Stromal cell of bone marrow (primary cell): ENCODE results near the gene SLC2A9.
A peak's percentile ranks its signal among the peaks of the same experiment; 100 is the strongest.
"Not testable (repeated sequence)": the region's sequence is repeated elsewhere in the genome, so short reads cannot be mapped to it uniquely, and the experiment has no call there.

Experiments used
- DNase-seq: peaks from one replicate; pipeline ENCODE4 v3.0.0-alpha.2; 2012; ENCODE audit warnings: low read depth

SLC2A9 gene

DNA sequence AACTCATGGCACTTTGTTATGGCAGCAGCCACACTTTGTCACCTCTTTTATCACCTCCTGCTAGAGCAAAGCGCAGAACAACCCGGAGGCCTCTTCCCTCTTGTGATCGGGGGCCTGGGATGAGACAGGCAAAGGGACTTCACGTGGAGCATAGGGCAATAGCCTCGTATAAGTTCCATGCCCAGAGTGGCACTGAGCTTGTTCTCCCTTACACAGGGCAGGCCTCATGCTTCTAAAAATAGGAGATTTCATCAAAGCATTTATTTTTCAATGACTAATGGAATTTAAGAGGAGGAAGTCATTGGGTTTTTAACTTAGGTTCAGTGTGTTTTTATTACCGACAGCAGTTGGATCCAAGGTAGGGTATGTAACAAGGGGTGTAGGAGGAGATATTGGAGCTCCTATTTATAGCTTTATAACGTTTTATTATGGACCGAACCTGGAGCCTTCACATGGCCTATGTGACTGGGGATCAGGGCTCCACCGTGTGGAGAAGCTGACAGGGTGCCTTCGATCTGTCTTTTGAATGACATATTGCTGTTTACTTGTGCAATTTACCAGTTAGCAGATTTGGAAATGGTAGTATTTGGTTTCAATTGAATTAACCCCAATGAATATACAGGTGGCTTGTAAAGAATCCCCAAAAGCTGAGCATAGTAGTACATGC lies 93.8 kb downstream of the SLC2A9 start:
- DNase-seq: no peak

GRCh38 chr4:9926586-9926985 lies 94.7 kb downstream of the SLC2A9 start:
- no peak for DNase-seq

DNA sequence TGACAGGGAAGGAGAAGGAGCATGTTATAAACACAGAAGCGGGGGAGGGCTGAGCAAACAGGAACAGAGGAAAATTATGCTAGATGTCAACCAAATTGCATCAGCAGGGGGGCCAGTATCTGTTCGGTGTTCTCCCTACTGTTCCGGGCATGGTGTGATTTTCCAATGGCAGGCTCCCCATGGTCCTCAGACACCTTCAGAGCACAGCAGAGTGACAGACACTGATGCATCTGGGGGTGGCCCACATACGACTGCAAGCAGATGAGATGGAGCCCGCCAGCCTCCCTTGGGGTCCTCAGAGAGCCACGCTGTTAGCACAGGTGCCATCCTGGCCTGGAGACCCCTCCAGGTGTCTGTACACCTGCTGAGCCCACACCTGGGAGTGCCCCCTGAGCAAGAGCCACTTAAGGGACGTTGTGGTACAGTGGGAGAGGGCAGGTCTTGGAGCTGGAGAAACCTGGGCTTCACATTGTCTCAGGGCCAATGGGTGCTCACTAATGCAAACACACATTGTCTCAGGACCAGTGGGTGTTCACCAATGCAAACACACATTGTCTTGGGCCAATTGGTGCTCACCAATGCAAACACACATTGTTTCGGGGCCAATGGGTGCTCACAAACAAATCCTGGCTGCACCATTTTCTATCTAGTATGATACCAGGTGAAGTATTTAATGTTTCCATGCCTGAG lies 95.4 kb downstream of the SLC2A9 start:
- no peak for DNase-seq

- no peak for DNase-seq
These were observed 96.5 kb downstream of the SLC2A9 start for GRCh38 chr4:9924750-9925149.

GRCh38 chr4:9923195-9923812 lies 98.0 kb downstream of the SLC2A9 start:
- DNase-seq: no peak

DNA sequence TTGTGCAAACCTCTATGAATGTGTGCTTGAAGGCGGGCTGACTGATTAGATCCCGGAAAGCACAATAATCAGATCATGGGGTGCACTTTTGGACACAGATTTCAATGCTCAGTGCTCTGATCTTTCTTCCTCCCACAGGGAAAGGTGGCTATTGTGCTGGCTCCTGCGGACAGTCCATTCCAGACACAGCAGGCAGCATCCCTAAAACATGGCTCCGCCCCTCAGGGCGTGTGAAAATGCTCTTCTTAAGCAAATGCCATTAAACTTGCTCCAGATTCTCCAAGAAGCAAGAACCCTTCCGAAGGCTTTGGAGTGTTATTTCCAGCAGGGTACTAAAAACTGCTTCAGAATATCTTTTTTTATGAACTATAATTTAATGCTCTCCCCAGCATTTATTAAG lies 100.0 kb downstream of the SLC2A9 start:
- no peak for DNase-seq

DNA sequence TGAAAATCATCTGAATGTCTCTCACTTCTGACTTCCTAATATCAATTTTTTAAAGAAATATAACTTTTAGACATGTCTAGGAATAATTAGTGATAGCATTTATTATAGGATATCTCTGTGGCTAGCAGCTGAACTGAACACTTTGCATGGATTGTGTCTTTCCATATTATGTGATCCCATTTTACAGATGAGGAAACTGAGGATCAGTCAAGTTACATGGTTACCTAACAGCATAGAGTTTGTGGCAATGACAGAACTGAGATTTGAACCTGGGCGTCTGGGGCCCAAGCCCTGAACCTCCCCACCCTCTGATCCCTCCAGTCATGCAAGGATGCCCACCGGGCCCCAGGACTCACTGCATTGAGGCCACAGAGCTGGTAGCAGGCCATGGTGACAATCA lies 101.3 kb downstream of the SLC2A9 start:
- DNase-seq: no peak

DNA sequence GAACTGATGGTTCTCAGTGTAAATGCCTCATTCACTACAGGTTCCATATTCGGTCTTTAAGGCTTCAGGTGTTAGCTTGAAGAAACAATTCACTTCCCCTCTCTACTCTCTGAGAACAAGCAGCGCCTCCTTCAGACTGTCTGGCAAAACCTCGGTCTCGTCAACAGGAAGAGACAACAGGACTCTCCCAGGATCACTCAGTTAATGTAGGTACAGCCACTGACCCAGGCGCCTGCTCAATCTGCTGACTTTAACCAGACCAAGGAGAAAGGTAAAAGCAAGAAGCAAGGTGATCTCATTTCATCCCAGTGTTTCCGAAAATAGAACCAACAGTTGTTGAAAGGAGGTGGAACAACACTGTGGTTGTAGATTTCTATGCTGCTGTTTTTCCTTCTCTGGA lies 102.2 kb downstream of the SLC2A9 start:
- no peak for DNase-seq

DNA sequence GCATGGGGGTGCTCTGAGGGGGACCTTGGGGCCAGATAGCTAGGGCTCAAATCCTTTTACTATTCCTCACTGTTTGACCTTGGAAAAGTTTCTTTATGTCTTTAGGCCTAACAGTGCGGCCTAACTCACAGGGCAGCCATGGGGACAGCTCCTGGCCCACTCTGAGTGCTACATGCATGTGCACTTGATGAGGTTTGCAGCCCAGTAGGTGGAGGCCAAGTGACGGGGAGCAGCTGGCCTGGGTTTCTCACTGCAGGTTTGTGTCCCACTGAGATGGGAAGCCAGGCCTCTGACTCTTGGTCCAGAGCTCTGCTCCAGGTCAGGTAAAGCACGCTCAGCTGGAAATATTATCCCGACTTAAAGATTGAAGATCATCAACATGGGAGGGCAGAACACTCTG lies 102.8 kb downstream of the SLC2A9 start:
- DNase-seq: no peak

GRCh38 chr4:9916937-9917336 lies 104.4 kb downstream of the SLC2A9 start:
- no peak for DNase-seq

- DNase-seq: no peak
These were observed 105.0 kb downstream of the SLC2A9 start for GRCh38 chr4:9916346-9916745.

DNA sequence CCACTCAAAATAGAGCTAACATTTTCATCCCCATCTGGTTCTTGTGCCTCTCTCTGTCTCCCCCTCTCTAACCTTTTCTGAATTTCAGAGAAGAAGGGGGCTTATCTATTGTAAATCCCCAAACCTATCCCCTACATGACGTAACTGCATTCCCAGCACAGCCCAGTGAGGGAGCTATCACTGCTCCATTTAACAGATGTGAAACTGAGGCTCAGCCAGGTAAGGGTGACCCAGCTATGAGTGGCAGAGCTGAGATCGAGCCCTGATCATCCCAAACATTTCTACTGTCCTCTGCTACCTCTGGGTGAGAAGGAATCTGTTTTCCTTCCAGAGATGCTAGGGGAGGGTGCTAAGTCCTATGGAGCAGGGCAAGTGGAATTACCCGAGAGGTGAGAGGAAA lies 107.5 kb downstream of the SLC2A9 start:
- no peak for DNase-seq

GRCh38 chr4:9906996-9907395 lies 114.3 kb downstream of the SLC2A9 start:
- DNase-seq: no peak

- DNase-seq: no peak
These were observed 116.2 kb downstream of the SLC2A9 start for GRCh38 chr4:9904976-9905587.

DNA sequence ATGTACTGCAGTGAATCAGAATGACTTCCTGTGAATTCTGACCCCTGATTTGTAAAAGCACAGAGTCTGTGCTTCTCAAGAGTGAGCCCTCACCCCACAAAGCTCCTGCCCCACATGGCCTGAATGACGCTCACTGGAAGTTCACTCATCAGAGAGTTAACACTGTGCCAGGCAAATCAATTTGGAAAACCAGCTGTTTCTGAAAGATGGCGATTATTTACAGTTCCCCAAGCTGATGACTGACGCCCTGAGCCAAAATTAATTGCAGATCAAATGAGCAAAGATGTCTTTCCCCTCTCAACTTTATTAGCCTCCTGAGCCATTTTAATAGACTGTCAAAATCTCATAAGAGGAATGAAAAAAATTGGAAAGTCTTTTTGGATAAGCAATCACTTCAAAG lies 118.0 kb downstream of the SLC2A9 start:
- no peak for DNase-seq

DNA sequence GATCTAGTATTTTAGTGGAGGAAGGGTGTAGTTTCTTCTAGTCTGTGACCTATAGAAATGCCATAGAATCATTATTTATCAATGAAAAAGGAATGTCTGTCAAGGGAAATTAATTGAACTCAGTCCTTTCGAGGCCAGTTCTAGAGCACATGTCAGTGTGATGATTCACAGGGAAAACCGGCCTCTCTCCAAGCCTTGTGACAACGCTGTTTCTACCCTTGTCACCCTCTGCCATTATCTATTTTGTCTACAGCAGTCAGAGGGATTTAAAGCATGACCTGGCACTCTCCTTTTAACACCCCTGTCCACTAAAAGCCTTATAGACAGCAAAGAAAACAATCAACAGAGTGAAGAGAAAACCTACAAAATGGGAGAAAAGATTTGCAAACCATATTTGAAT lies 120.0 kb downstream of the SLC2A9 start:
- DNase-seq: no peak

DNA sequence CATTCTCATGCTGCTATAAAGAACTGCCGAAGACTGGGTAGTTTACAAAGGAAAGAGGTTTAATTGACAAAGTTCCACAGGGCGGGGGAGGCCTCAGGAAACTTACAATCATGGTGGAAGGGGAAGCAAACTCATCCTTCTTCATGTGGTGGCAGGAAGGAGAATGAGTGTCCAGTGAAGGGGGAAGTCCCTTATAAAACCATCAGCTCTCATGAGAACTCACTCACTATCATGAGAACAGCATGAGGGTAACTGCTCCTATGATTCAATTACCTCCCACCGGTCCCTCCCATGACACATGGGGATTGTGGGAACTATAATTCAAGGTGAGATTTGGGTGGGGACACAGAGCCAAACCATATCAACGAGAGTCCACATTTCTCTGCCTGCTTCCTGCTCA lies 120.7 kb downstream of the SLC2A9 start:
- DNase-seq: not testable (repeated sequence)

GRCh38 chr4:9899306-9900055 lies 121.8 kb downstream of the SLC2A9 start:
- no peak for DNase-seq

DNA sequence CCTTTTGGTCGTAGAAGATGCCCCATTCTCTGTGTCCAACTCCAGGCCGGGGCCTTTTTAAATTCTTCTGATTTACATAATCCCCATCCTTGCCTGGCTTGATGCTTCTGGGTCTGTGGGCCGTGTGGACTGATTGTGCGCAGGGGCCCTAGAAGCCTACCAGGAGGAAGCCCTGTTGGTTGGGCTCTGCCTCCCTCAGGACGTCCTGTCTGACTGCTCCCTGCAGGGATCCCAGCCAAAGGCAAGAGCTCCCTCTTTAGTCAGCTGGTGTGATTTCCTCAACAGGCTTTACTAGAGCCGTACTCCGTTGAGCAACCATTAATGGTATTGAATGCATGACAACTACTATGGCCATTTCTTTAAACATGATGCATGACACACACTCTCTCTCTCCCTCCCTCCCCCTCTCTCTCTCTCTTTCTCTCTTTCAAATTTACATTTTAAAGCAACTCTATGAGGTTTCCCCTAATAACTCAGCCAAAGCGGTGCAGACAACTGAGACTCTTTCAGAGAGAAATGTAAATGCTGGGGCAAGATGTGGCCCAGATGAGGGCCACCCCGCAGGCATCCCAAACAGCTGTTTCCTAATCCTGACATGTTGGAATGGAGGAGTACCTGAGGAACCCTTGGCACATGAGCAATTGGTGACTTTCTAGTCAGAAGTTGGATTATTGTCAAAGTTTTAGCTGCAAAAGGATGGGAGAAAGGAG lies 122.5 kb downstream of the SLC2A9 start:
- DNase-seq: peak; percentile 12

- DNase-seq: no peak
These were observed 126.0 kb downstream of the SLC2A9 start for GRCh38 chr4:9895333-9895705.

- DNase-seq: no peak
These were observed 126.5 kb downstream of the SLC2A9 start for GRCh38 chr4:9894644-9895332.
